ENCODE measurements around the gene RAI1. TPM values are rescaled to one million over a fixed set of nuclear protein-coding genes. Genes with fewer than 3 reads are reported as not detected.
A peak's percentile ranks its signal among the peaks of the same experiment; 100 is the strongest.
"Not testable (repeated sequence)": the region's sequence is repeated elsewhere in the genome, so short reads cannot be mapped to it uniquely, and the experiment has no call there.

The RAI1 gene
- total RNA-seq, 1 donor from 2014 or later, result 38.1 TPM

DNA sequence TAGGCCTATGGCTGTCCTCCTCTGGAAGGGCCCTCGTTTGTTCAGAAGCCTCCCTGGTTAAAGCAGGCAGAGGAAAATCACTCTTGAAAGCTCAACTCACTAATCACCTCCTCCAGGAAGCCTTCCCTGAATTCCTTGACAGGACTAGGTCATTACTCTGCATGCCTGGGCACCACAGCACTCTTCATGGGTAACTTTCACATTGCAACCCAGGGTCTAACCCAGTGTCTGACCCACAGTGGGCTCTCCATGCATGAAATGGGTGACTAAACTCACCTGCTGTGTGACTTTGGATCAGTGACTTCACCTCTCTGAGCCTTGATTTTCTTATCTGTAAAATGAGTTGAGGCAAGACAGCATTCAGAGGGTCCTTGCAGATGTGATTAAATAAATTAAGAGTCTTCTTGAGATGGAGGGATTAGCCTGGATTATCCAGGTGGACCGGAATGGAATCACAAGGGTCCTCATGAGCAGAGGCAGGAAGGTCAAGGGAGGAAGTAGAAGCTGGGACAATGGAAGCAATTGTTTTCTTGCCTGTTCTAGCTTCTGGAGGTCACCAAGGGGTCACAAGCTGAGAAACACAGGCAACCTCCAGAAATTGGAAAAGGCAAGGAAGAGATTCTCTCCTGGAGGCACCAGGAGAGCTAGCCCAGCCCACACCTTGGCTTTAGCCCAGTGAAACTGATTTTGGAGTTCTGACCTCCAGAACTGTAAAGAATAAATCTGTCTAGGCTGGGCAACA is 3.8 kb upstream of the RAI1 start:
- TF ChIP-seq, protein P1, sequence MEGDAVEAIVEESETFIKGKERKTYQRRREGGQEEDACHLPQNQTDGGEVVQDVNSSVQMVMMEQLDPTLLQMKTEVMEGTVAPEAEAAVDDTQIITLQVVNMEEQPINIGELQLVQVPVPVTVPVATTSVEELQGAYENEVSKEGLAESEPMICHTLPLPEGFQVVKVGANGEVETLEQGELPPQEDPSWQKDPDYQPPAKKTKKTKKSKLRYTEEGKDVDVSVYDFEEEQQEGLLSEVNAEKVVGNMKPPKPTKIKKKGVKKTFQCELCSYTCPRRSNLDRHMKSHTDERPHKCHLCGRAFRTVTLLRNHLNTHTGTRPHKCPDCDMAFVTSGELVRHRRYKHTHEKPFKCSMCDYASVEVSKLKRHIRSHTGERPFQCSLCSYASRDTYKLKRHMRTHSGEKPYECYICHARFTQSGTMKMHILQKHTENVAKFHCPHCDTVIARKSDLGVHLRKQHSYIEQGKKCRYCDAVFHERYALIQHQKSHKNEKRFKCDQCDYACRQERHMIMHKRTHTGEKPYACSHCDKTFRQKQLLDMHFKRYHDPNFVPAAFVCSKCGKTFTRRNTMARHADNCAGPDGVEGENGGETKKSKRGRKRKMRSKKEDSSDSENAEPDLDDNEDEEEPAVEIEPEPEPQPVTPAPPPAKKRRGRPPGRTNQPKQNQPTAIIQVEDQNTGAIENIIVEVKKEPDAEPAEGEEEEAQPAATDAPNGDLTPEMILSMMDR (IDR thresholded peaks at IDR 0.05), result no peak
- Histone ChIP-seq H3K4me3 (no peak overlapping the region), H3K27me3 (no peaks in the 10 kb centered on the region), H3K9me3 (no peaks in the 10 kb centered on the region), H3K4me1 (no peaks in the 10 kb centered on the region), H3K27ac (no peak overlapping the region), H3K36me3 (no peaks in the 10 kb centered on the region)
- ATAC-seq, result no peak
- no peak for DNase-seq
- intact Hi-C loops (cut with DNase I), result no loop called here

DNA sequence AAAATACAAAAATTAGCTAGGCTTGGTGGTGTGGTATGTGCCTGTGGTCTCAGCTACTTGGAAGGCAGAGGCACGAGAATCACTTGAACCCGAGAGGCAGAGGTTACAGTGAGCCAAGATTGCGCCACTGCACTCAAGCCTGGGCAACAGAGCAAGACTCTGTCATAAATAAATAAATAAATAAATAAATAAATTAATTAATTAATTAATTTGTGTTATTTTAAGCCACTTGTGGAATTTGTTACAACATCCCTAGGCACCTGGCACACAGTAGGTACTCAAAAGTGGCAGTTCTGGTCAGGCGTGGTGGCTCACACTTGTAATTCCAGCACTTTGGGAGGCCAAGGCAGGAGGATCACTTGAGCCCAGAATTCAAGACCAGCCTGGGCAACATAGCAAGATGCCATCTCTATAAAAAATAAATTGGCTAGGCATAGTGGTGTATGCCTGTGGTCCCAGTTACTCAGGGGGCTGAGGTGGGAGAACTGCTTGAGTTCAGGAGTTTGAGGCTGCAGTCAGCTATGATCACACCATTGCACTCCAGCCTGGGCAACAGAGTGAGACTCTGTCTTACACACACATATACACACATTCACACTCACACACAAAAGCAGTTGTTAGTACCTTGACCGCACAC is 3.1 kb upstream of the RAI1 start:
- H3K4me3 ChIP-seq; H3K27ac ChIP-seq; DNase-seq; H3K9me3 ChIP-seq; ATAC-seq; intact Hi-C loops (cut with DNase I); H3K36me3 ChIP-seq; H3K4me1 ChIP-seq; H3K27me3 ChIP-seq: not testable (repeated sequence)

DNA sequence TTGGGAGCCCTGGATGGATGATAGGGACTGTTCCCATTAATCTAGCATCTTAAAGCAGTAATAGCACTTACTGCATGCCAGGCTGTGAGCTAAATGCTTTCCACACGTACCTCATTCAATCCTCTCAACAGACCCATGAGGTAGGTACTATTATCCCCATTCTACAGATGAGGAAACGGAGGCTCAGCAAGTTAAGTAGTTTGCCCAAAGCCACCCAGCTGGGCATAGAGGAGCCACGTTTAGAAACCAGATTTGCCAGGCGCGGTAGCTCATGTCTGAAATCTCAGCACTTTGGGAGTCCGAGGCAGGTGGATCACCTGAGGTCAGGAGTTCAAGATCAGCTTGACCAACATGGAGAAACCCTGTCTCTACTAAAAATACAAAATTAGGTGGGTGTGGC is 2.0 kb upstream of the RAI1 start:
- Histone ChIP-seq H3K4me1 (peaks cover 9% of the 10 kb centered on the region), H3K36me3 (no peaks in the 10 kb centered on the region)
- intact Hi-C loops (cut with DNase I), result no loop called here

DNA sequence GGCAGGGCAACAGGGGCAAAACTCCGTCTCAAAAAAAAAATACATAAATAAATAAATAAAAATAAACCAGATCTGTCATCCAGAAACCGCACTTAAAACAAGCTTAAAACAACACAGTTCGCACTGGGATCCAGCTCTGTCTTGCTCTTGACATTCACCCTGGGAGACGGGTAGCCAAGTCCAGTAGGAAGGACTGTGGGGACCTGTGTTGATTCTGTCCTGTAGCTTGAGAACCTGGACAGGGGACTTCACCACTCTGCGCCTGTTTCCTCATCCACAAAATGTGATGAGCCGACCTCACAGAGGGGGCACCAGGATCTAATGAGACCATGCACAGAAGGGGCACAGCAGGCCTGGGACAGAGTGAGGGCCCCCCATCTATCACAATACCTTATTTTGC is 1.5 kb upstream of the RAI1 start:
- Histone ChIP-seq H3K36me3 (no peaks in the 10 kb centered on the region), H3K9me3 (no peaks in the 10 kb centered on the region), H3K4me1 (peaks cover 14% of the 10 kb centered on the region), H3K27ac (no peak overlapping the region), H3K4me3 (no peak overlapping the region), H3K27me3 (no peaks in the 10 kb centered on the region)
- DNase-seq (no peak), ATAC-seq (no peak)
- intact Hi-C loops (cut with DNase I), result loop anchor here (10.0 kb wide), 1 partner anchor 185 kb away; no protein-coding TSS in a partner anchor
- TF ChIP-seq, protein P1 (IDR thresholded peaks at IDR 0.05), result no peak

More for the DNA sequence above, 2.0 kb upstream of the RAI1 start:
- ATAC-seq (no peak), DNase-seq (no peak)
- no peaks in the 10 kb centered on the region for H3K9me3 ChIP-seq
- TF ChIP-seq, protein P1 (IDR thresholded peaks at IDR 0.05), result no peak
- no peaks in the 10 kb centered on the region for H3K27me3 ChIP-seq
- H3K27ac ChIP-seq, result no peak overlapping the region
- H3K4me3 ChIP-seq, result no peak overlapping the region

DNA sequence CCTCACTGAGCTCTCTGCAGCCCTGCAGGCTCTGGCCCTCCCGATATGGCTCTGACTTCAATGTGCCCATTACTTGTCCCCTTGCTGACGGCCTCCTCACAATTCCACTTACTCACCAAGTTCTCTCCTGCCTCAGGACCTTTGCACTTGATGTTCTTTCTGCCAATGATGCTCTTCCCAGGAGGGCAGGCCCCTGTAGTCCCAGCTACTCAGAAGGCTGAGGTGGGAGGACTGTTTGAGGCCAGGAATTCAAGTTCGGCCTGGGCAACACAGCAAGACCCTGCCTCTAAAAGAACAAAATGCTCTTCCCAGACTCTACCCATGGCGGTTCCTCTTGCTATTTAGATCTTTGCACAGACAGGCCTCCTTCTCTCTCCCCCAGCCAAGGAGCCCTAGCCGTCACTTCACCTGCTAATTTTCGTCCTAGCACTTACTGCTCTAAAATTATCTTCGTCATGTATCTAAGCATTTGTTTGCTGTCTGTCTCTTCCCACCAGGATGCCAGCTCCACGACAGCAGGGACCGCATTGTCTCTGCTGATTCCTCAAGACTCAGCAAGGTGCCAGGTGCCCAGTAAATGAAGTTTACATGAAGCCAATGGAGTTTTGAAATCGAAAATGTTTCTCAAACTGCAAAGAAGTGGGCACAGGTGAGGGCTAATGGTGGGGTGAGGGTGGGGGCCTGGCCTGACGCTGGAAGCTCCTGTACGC is 626 bp upstream of the RAI1 start:
- intact Hi-C loops (cut with DNase I), result loop anchor here (10.0 kb wide), 1 partner anchor 184 kb away; no protein-coding TSS in a partner anchor
- Histone ChIP-seq H3K27ac (peak overlapping the region; percentile 30), H3K4me3 (peak overlapping the region; percentile 70), H3K27me3 (no peaks in the 10 kb centered on the region), H3K9me3 (no peaks in the 10 kb centered on the region), H3K36me3 (no peaks in the 10 kb centered on the region), H3K4me1 (peaks cover 23% of the 10 kb centered on the region)
- no peak for DNase-seq
- TF ChIP-seq, protein P1 (IDR thresholded peaks at IDR 0.05), result no peak
- ATAC-seq, result no peak
